GM19467 (cell line): ENCODE results near the gene ARHGAP32.

Source experiments
- ATAC-seq: cut with Tn5 transposase; IDR thresholded peaks from one replicate; pipeline ENCODE4 v1.9.1; 2021; ENCODE audit warnings: mild to moderate bottlenecking, moderate library complexity; ENCODE audit not compliant: unreplicated experiment

ARHGAP32 gene

GRCh38 chr11:128962896-128963295, 229.2 kb downstream of the ARHGAP32 start:
- no peak for ATAC-seq

DNA sequence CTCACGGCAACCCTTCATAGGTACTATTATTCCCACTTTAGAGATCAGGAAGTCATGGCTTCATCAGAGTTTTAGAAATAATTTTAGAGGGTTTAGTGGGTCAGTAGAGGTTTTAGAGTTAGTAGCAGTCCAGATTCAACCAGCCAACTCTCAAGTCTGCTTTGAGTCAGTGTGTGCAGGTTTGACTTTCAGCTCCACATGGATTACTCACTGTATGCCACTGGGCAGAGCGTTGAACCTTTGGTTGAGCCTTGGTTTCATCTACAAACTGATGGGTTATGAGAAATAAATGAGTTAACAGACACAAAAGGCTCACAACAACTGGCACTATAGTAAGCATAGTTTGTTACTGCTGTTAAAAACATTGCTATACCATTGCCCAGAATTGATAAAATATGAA, 230.5 kb downstream of the ARHGAP32 start:
- no peak for ATAC-seq

- no peak for ATAC-seq
Observed at GRCh38 chr11:128957202-128957482, 235.0 kb downstream of the ARHGAP32 start.

GRCh38 chr11:128956401-128957201, 235.5 kb downstream of the ARHGAP32 start:
- peak; percentile 53 for ATAC-seq

DNA sequence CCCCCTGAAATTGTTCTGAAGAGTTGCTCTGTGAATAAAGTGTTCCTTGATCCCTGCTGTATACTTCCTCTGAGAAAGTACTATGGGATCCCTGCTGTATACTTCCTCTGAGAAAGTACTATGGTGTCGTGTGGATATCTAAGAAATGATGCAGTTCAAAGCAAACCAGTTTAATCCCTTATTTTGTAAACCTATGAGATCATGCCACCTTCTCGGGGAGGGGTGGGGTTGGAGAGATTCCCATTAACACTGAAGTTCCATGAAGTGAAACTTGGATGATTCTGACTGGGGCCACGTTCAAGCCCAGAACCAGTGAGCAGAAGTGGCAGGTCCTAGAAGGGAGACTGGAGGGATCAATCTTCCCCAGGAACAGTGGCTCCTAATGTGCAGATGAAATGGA, 236.5 kb downstream of the ARHGAP32 start:
- no peak for ATAC-seq

- no peak for ATAC-seq
Observed at GRCh38 chr11:128953151-128953550, 239.0 kb downstream of the ARHGAP32 start.

DNA sequence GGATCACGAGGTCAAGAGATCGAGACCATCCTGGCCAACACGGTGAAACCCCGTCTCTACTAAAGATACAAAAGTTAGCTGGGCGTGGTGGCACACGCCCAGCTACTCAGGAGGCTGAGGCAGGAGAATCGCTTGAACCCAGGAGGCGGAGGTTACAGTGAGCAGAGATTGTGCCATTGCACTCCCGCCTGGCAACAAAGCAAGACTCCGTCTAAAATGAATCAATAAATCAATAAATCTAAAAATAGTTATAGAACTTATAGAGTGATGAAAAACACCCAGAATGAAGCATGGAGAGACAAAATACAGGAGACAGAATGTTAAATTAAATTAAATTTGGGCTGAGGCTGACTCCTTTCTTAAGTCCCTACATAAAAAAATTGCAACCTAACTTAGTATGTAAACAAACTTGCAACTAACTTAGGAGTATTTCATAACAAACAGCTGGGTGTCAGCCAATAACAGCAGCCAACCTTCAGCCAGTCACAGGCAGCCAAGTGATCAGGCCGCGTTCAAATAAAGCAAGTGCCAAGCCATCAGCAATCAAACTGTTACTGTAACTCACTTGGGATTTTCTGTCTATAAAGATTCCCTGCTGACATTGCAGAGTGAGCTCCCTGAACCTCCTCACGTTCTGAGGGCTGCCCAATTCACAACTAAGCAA, 242.2 kb downstream of the ARHGAP32 start:
- no peak for ATAC-seq

GRCh38 chr11:128948583-128948982, 243.5 kb downstream of the ARHGAP32 start:
- no peak for ATAC-seq

GRCh38 chr11:128947773-128948172, 244.4 kb downstream of the ARHGAP32 start:
- no peak for ATAC-seq

- ATAC-seq = no peak
Observed at GRCh38 chr11:128946648-128947047, 245.5 kb downstream of the ARHGAP32 start.

- ATAC-seq = no peak
Observed at GRCh38 chr11:128943428-128943976, 248.6 kb downstream of the ARHGAP32 start.

DNA sequence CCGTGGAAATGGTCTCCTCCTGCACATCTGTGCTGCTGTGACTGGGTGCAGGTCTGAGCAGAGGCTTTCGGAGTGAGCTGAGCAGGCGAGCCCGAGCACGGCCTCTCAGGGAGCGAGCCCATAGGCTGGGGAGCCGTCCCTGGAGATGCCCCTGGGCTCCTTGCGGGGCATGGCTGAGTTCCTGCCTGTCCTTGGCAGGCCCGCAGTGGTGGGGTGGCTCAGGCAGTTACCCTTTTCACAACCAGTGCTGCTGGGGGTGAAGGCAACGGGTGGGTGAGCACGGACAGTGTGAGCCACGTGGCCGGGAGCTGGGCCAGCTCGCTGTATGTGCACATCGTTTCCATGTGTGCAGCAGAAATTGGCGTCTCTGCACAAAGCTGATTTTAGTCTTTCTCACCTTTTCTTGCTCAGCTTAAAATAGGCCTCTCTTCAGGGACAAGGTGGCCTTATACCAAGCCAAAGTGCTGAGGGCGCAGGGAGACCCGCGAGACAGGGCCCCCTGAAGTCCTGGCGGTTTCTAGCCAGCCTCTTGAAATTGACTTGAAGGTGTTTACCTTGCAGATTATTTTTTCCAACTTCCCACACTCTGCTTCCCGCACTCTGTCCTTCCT, 249.2 kb downstream of the ARHGAP32 start, which contains the start of gene TP53AIP1:
TSS of gene TP53AIP1 (minus strand) at position 55 of the 611 bp plus-strand sequence. CDS start 5,053 bp downstream, outside the sequence.
- no peak for ATAC-seq

DNA sequence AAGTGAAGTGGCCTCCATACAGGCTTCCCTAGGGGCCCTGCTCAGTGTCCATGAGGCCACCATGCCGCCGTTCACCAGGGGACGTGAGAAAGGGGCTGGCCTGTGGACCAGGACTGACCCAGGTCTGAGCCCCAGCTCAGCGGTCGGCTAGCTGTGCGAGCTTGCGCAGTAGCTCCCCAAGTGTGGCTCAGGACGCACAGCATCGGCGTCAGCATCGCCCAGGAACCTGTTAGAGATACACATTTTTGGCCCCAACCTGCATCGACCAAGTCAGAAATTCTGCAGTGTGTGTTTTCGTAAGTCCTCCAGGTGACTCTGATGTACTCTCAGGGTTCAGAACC, 249.9 kb downstream of the ARHGAP32 start:
- ATAC-seq = no peak

DNA sequence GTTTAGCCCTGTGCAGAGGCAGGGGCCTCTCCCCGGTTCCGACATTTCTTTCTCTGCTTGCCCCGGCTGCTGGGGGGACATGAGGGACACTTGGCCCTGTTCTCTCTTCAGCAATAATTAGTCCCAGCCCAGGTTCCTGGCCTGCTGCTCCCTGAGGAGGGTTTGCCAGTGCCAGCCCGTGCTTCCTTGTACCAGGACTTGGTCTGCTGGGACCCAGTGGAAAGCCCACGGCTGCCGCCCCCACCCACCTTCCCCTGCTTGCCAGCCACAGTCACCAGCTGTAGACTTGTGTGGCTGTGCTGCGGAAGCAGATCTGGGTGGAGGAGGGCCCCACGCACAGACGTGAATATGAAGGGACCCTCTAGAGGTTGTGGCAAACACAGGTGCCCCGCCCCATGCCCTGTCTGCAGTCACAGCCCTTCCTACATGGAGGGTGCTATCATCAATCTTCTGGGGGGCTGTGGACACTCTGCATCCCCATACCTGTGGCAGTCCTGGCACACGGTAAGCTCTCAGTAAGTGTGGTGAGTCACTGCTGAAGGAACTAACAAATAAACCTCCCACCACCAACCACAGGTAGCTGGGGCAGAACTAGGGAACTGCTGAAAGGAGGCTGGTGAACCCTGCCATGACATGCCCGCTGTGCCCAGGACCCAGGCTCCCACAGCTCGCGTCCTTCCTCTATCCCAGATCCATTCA, 250.4 kb downstream of the ARHGAP32 start:
- no peak for ATAC-seq

GRCh38 chr11:128941110-128941509, 251.0 kb downstream of the ARHGAP32 start:
- ATAC-seq = no peak

DNA sequence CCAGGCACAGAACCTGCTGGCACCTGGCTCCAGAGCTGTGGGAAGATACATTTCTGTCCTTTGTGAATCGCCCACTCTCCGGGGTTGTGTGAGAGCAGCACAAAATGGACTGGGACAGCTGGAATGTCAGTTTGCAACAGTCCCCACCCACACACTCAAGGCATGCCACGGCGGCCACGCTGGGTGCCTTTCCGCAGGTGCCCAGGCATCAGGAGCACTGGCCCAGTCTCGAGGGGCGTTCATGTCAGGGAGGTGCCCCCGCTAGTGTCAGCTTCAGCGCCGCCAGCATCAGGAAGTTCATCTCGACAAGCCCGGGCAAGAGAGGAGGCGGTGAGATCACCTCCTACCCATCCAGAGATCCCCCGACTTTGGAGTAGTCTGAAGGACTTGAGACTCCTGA, 251.5 kb downstream of the ARHGAP32 start:
- no peak for ATAC-seq

GRCh38 chr11:128940156-128940555, 252.0 kb downstream of the ARHGAP32 start:
- ATAC-seq = no peak

DNA sequence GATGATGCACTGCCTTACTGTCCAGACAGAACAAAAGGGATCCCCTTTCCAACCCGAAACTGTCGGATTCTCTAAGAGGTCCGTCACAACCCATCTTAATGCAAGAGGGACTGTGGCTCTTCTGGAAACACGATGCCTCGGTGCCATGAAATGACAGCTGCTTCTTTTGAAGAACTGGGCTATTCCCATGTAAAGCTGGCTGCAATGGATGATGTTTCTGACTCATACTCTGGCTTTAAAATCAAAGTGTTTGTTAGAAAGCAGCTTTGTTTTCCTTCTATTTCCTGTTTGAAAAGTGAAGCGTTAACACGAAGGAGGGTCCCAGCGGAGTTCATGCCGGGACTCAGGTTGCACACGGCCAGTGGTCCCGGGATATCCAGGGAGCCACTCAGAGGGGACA, 252.5 kb downstream of the ARHGAP32 start:
- no peak for ATAC-seq

DNA sequence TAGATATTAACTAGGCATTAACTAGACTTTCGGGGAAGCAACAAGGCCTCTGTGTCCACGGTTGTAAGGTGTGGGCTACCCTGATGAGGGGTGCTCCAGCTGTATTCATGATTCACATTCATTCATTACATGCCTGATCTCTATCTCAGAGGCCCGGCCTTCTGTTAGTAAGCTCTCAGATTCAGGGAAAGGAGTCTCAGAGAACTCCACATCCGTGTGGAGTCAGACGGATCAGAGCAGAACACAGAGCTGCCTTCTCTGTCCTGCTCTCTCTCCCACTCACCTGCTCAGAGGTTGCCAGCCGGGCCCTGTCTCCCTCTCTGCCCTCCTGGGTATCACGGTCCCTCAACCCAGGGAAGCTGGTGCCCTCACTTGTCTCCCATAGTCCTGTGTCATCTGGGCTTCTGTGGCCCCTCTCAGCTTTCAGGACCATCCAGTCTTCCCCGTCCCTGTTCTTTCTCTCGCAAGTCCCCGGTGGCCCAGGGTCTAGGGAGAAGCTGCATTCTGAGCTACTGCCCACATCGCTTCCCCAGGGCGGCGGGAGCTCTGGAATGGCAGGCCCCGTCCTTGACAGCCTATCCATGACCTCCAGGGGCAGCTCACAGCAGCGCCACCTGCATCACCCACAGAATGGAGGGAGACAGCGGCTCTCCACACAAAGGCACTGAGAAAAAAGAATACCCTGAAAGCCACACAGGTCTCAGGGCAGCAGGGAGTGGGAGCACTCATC, 253.8 kb downstream of the ARHGAP32 start:
- no peak for ATAC-seq

GRCh38 chr11:128937480-128937879, 254.6 kb downstream of the ARHGAP32 start:
- no peak for ATAC-seq
